ENCODE data around the gene RIPK1. TPM values are rescaled to one million over a fixed set of nuclear protein-coding genes. Genes with fewer than 3 reads are reported as not detected.
"Not testable (repeated sequence)": the region's sequence is repeated elsewhere in the genome, so short reads cannot be mapped to it uniquely, and the experiment has no call there.

The RIPK1 gene
- polyA plus RNA-seq, 1 of the 3 experiments (the other 2 are of a cell fraction): 12.0 TPM

- peak; percentile 50 for TF ChIP-seq CTCF (IDR thresholded peaks at IDR 0.05)
- no peak for TF ChIP-seq GATA2 (CRISPR knock-in tag; IDR thresholded peaks at IDR 0.05)
- peak; percentile 88 for TF ChIP-seq TCF12 (IDR thresholded peaks at IDR 0.05)
- peak; percentile 75; the same call in 1 of the 2 replicates for TF ChIP-seq FOSL2 (IDR thresholded peaks at IDR 0.05; ENCODE audit: borderline replicate concordance, low read depth)
- peak; percentile 83; the same call in 1 of the 2 replicates for TF ChIP-seq TEAD4 (IDR thresholded peaks at IDR 0.05; ENCODE audit: borderline replicate concordance, insufficient read depth)
- peak; percentile 88 for TF ChIP-seq NFIC (IDR thresholded peaks at IDR 0.05; ENCODE audit: borderline replicate concordance)
- TF ChIP-seq ELF1 (IDR thresholded peaks at IDR 0.05): no peak
- TF ChIP-seq RXRA (IDR thresholded peaks at IDR 0.05; ENCODE audit: borderline replicate concordance, low read depth): no peak
- TF ChIP-seq SIN3A (IDR thresholded peaks at IDR 0.05; ENCODE audit: borderline replicate concordance, low read depth, low read length): no peak
These were observed 6.8 kb upstream of the RIPK1 start (continued) for GRCh38 chr6:3061501-3061941.

GRCh38 chr6:3063340-3063732 is 5.0 kb upstream of the RIPK1 start:
- not testable (repeated sequence) for H3K27me3 ChIP-seq (ENCODE audit: insufficient read depth); H3K9me2 ChIP-seq; H3K9ac ChIP-seq; H3K9me3 ChIP-seq; H4K20me1 ChIP-seq (ENCODE audit: insufficient read depth); DNase-seq; H3K36me3 ChIP-seq (replicated peaks in 1 of 2; ENCODE audit: control insufficient read depth in 1 of 2, insufficient read depth in 2 of 2, low read length in 1 of 2); H3K4me1 ChIP-seq (ENCODE audit: control insufficient read depth in 1 of 2, insufficient read depth in 2 of 2, low read depth in 1 of 2, low read length in 1 of 2)
- WGBS (ENCODE audit: low lambda C conversion rate): 40% methylated on average over 1 of the region's 19 CpGs
- Histone ChIP-seq H3K27ac (ENCODE audit: low read depth in 2 of 2, low read length in 1 of 2) (peak overlapping the region in 1 of 2 experiments; percentile 41; a peak in 1 of 4 replicates), H3K79me2 (ENCODE audit: insufficient read depth) (peaks cover 18% of the 10 kb centered on the region), H3F3A (replicated peaks; ENCODE audit: insufficient read depth) (peaks cover 21% of the 10 kb centered on the region), H3K4me2 (peak overlapping the region; percentile 92; the same call in 1 of the 2 replicates), H3K4me3 (ENCODE audit: low read depth in 2 of 2, low read length in 1 of 2) (peak overlapping the region; percentile 72 to 86), H2AFZ (ENCODE audit: low read depth) (peak overlapping the region; percentile 75; the same call in 1 of the 2 replicates)
- ChIA-PET POLR2A (interaction anchor here (0.9 to 1.3 kb wide), 2 partner anchors 74 to 184 kb away, joined by 3 to 14 read pairs; no protein-coding TSS in a partner anchor), CTCF (interaction anchor here (0.9 to 1.9 kb wide), 6 partner anchors 10 to 111 kb away, joined by 3 to 9 read pairs (median 5); no protein-coding TSS in a partner anchor)

- H3K36me3 ChIP-seq (replicated peaks in 1 of 2; ENCODE audit: control insufficient read depth in 1 of 2, insufficient read depth in 2 of 2, low read length in 1 of 2): no peaks in the 10 kb centered on the region
- peak overlapping the region; percentile 41 to 70; a peak in 3 of 4 replicates for H3K27ac ChIP-seq (ENCODE audit: low read depth in 2 of 2, low read length in 1 of 2)
- H3K9me3 ChIP-seq: no peaks in the 10 kb centered on the region
- peaks cover 25% of the 10 kb centered on the region for H3F3A ChIP-seq (replicated peaks; ENCODE audit: insufficient read depth)
- 9% methylated on average over 19 of the region's 85 CpGs for WGBS (ENCODE audit: low lambda C conversion rate)
- H3K4me1 ChIP-seq (ENCODE audit: control insufficient read depth in 1 of 2, insufficient read depth in 2 of 2, low read depth in 1 of 2, low read length in 1 of 2): peaks cover 2 to 5% of the 10 kb centered on the region in 2 experiments; a peak in 1 of 4 replicates
- no peaks in the 10 kb centered on the region for H4K20me1 ChIP-seq (ENCODE audit: insufficient read depth)
- H2AFZ ChIP-seq (ENCODE audit: low read depth): peak overlapping the region; percentile 75; the same call in 1 of the 2 replicates
- peak overlapping the region; percentile 72 to 86 for H3K4me3 ChIP-seq (ENCODE audit: low read depth in 2 of 2, low read length in 1 of 2)
- peaks cover 19% of the 10 kb centered on the region for H3K79me2 ChIP-seq (ENCODE audit: insufficient read depth)
- DNase-seq: peak; percentile 89
- H3K9me2 ChIP-seq: no peaks in the 10 kb centered on the region
- peak overlapping the region; percentile 66 for H3K9ac ChIP-seq
- H3K27me3 ChIP-seq (ENCODE audit: insufficient read depth): no peaks in the 10 kb centered on the region
- CTCF ChIA-PET: interaction anchor here (0.8 to 1.6 kb wide), 6 partner anchors 9 to 218 kb away, joined by 3 to 7 read pairs (median 4); no protein-coding TSS in a partner anchor
- H3K4me2 ChIP-seq: peak overlapping the region; percentile 92
- POLR2A ChIA-PET: interaction anchor here (0.6 to 1.3 kb wide), 3 partner anchors 75 to 183 kb away, joined by 3 to 14 read pairs (median 3); partner anchors contain the start of gene SERPINB6
- TF ChIP-seq CTCF (IDR thresholded peaks at IDR 0.05) (0 out of 2 replicates have a peak, but pooled peaks have one; percentile 2), CHD2 (IDR thresholded peaks at IDR 0.05; ENCODE audit: low read length, partially characterized antibody) (no peak), GATA2 (CRISPR knock-in tag; IDR thresholded peaks at IDR 0.05) (no peak), RCOR1 (IDR thresholded peaks at IDR 0.05; ENCODE audit: low read length) (no peak), PBX3 (IDR thresholded peaks at IDR 0.05) (0 out of 2 replicates have a peak, but pooled peaks have one; percentile 5), USF1 (IDR thresholded peaks at IDR 0.05; ENCODE audit: borderline replicate concordance, low read depth) (no peak), POLR2AphosphoS5 (IDR thresholded peaks at IDR 0.05; ENCODE audit: low read depth, low read length) (peak; percentile 91), NRF1 (IDR thresholded peaks at IDR 0.05; ENCODE audit: low read depth, low read length) (peak; percentile 11; the same call in 1 of the 2 replicates)
These were observed 4.3 kb upstream of the RIPK1 start for GRCh38 chr6:3063733-3064700.

Measured in SK-N-SH (cell line).